DOHH2 (cell line): Measurements from ENCODE around the gene KRT40.

Experiments used
- CTCF ChIP-seq: fragments of 200-600 bp; sonication (generic); IDR thresholded peaks from one replicate; pipeline ENCODE4 v1.5.1; 2014; ENCODE audit warnings: antibody characterized with exemption, mild to moderate bottlenecking, low read depth, low read length; ENCODE audit not compliant: poor library complexity, severe bottlenecking
- EZH2phosphoT487 ChIP-seq: fragments of 200-600 bp; sonication (generic); IDR thresholded peaks from 2 replicates; pipeline ENCODE4 v1.6.1; 2017; ENCODE audit warnings: borderline replicate concordance, mild to moderate bottlenecking, antibody characterized with exemption, low read length, moderate library complexity, mixed read lengths

GRCh38 chr17:40974366-40974765 is 9.8 kb downstream of the KRT40 start:
- no peak for TF ChIP-seq CTCF
- TF ChIP-seq EZH2phosphoT487 = no peak
